ENCODE measurements around the gene ST8SIA4. TPM values are rescaled to one million over a fixed set of nuclear protein-coding genes. Genes with fewer than 3 reads are reported as not detected.
"Not testable (repeated sequence)": the region's sequence is repeated elsewhere in the genome, so short reads cannot be mapped to it uniquely, and the experiment has no call there.

The ST8SIA4 gene
- total RNA-seq, 1 experiment from 2014 or later, result 0.47 TPM

GRCh38 chr5:100788417-100788816 lies 114.7 kb downstream of the ST8SIA4 start:
- TF ChIP-seq CTCF (conservative IDR thresholded peaks at IDR 0.05; ENCODE audit: low read depth, low read length) (no peak), EZH2 (IDR thresholded peaks at IDR 0.05; ENCODE audit: borderline replicate concordance, low read depth, low read length, poor library complexity, severe bottlenecking) (no peak)
- POLR2A ChIA-PET (ENCODE audit: low non-redundant PET), result no interaction called here
- CTCF ChIA-PET, result no interaction called here
- H3K4me3 ChIP-seq (ENCODE audit: low read depth, low read length, poor library complexity, severe bottlenecking), result no peak overlapping the region
- intact Hi-C loops (cut with micrococcal nuclease; ENCODE audit: unreplicated experiment), result no loop called here
- no peaks in the 10 kb centered on the region for H3K27me3 ChIP-seq (replicated peaks; ENCODE audit: insufficient read depth, low read depth, low read length, poor library complexity)
- no TSS peak for BruUV-seq (replicated peaks)
- H3K9me3 ChIP-seq (ENCODE audit: low read depth, low read length, poor library complexity, severe bottlenecking), result no peaks in the 10 kb centered on the region
- DNase-seq (ENCODE audit: low spot score), result no peak
- H3K27ac ChIP-seq (ENCODE audit: low read depth, low read length, poor library complexity, severe bottlenecking), result no peak overlapping the region
- H3K36me3 ChIP-seq (ENCODE audit: insufficient read depth, low read length, poor library complexity, severe bottlenecking), result no peaks in the 10 kb centered on the region
- no peaks in the 10 kb centered on the region for H3K4me1 ChIP-seq (ENCODE audit: insufficient read depth, low read length, poor library complexity, severe bottlenecking)

- POLR2A ChIA-PET (ENCODE audit: low non-redundant PET), result no interaction called here
- TF ChIP-seq EZH2 (IDR thresholded peaks at IDR 0.05; ENCODE audit: borderline replicate concordance, low read depth, low read length, poor library complexity, severe bottlenecking) (no peak), CTCF (conservative IDR thresholded peaks at IDR 0.05; ENCODE audit: low read depth, low read length) (no peak)
- no peak overlapping the region for H3K27ac ChIP-seq (ENCODE audit: low read depth, low read length, poor library complexity, severe bottlenecking)
- DNase-seq (ENCODE audit: low spot score), result no peak
- CTCF ChIA-PET, result interaction anchor here (0.6 kb wide), 1 partner anchor 182 kb away, joined by 3 read pairs; no protein-coding TSS in a partner anchor
- intact Hi-C loops (cut with micrococcal nuclease; ENCODE audit: unreplicated experiment), result no loop called here
- BruUV-seq (replicated peaks), result no TSS peak
- H3K4me1 ChIP-seq (ENCODE audit: insufficient read depth, low read length, poor library complexity, severe bottlenecking), result no peaks in the 10 kb centered on the region
- H3K4me3 ChIP-seq (ENCODE audit: low read depth, low read length, poor library complexity, severe bottlenecking), result no peak overlapping the region
- H3K36me3 ChIP-seq (ENCODE audit: insufficient read depth, low read length, poor library complexity, severe bottlenecking), result no peaks in the 10 kb centered on the region
- H3K9me3 ChIP-seq (ENCODE audit: low read depth, low read length, poor library complexity, severe bottlenecking), result no peaks in the 10 kb centered on the region
- no peaks in the 10 kb centered on the region for H3K27me3 ChIP-seq (replicated peaks; ENCODE audit: insufficient read depth, low read depth, low read length, poor library complexity)
Measured at GRCh38 chr5:100787648-100788047, 115.4 kb downstream of the ST8SIA4 start.

- H3K36me3 ChIP-seq (ENCODE audit: insufficient read depth, low read length, poor library complexity, severe bottlenecking); CTCF ChIA-PET; H3K4me1 ChIP-seq (ENCODE audit: insufficient read depth, low read length, poor library complexity, severe bottlenecking); H3K9me3 ChIP-seq (ENCODE audit: low read depth, low read length, poor library complexity, severe bottlenecking); H3K4me3 ChIP-seq (ENCODE audit: low read depth, low read length, poor library complexity, severe bottlenecking); H3K27ac ChIP-seq (ENCODE audit: low read depth, low read length, poor library complexity, severe bottlenecking); intact Hi-C loops (cut with micrococcal nuclease; ENCODE audit: unreplicated experiment); BruUV-seq (replicated peaks); POLR2A ChIA-PET (ENCODE audit: low non-redundant PET); DNase-seq (ENCODE audit: low spot score); H3K27me3 ChIP-seq (replicated peaks; ENCODE audit: insufficient read depth, low read depth, low read length, poor library complexity): not testable (repeated sequence)
Measured at GRCh38 chr5:100785536-100785935, 117.5 kb downstream of the ST8SIA4 start.

GRCh38 chr5:100780376-100780870 lies 122.7 kb downstream of the ST8SIA4 start:
- no TSS peak for BruUV-seq (replicated peaks)
- POLR2A ChIA-PET (ENCODE audit: low non-redundant PET), result no interaction called here
- Histone ChIP-seq H3K4me1 (ENCODE audit: insufficient read depth, low read length, poor library complexity, severe bottlenecking) (peaks cover 20% of the 10 kb centered on the region), H3K36me3 (ENCODE audit: insufficient read depth, low read length, poor library complexity, severe bottlenecking) (no peaks in the 10 kb centered on the region), H3K27ac (ENCODE audit: low read depth, low read length, poor library complexity, severe bottlenecking) (no peak overlapping the region), H3K4me3 (ENCODE audit: low read depth, low read length, poor library complexity, severe bottlenecking) (no peak overlapping the region), H3K9me3 (ENCODE audit: low read depth, low read length, poor library complexity, severe bottlenecking) (no peaks in the 10 kb centered on the region), H3K27me3 (replicated peaks; ENCODE audit: insufficient read depth, low read depth, low read length, poor library complexity) (no peaks in the 10 kb centered on the region)
- TF ChIP-seq CTCF (conservative IDR thresholded peaks at IDR 0.05; ENCODE audit: low read depth, low read length) (no peak), EZH2 (IDR thresholded peaks at IDR 0.05; ENCODE audit: borderline replicate concordance, low read depth, low read length, poor library complexity, severe bottlenecking) (no peak)
- no peak for DNase-seq (ENCODE audit: low spot score)
- intact Hi-C loops (cut with micrococcal nuclease; ENCODE audit: unreplicated experiment), result no loop called here
- CTCF ChIA-PET, result no interaction called here

Data from A673 (cell line).